Hepatocyte (in vitro differentiated cells): ENCODE data around the gene SUB1. TPM values are rescaled to one million over a fixed set of nuclear protein-coding genes. Genes with fewer than 3 reads are reported as not detected.
A peak's percentile ranks its signal among the peaks of the same experiment; 100 is the strongest.

ENCODE experiments used
- DNase-seq: peaks from one replicate; pipeline ENCODE4 v3.0.0-alpha.2; 2016; ENCODE audit warnings: low spot score
- H2AFZ ChIP-seq: fragments of 200-600 bp; sonication (generic); 2 replicates; pipeline ENCODE4 v1.6.0; 2016; ENCODE audit warnings: antibody characterized with exemption, mild to moderate bottlenecking
- H3K27ac ChIP-seq: fragments of 200-600 bp; sonication (generic); 2 replicates; pipeline ENCODE4 v1.5.1; 2016; ENCODE audit warnings: mild to moderate bottlenecking
- H3K27me3 ChIP-seq: fragments of 200-600 bp; sonication (generic); 2 replicates; pipeline ENCODE4 v1.6.1; 2016
- H3K36me3 ChIP-seq: fragments of 200-600 bp; sonication (generic); replicated peaks from 2 replicates; pipeline ENCODE4 v1.5.1; 2016; ENCODE audit warnings: low read depth; ENCODE audit not compliant: insufficient read depth
- H3K4me1 ChIP-seq: fragments of 200-600 bp; sonication (generic); 2 replicates; pipeline ENCODE4 v1.5.1; 2016; ENCODE audit warnings: mild to moderate bottlenecking, moderate library complexity; ENCODE audit not compliant: insufficient read depth
- H3K4me2 ChIP-seq: fragments of 200-600 bp; sonication (generic); 2 replicates; pipeline ENCODE4 v1.6.0; 2016
- H3K4me3 ChIP-seq: fragments of 200-600 bp; sonication (generic); 2 replicates; pipeline ENCODE4 v1.5.1; 2016; ENCODE audit warnings: mild to moderate bottlenecking
- H3K79me2 ChIP-seq: fragments of 200-600 bp; sonication (generic); 2 replicates; pipeline ENCODE4 v1.6.0; 2017; ENCODE audit warnings: mild to moderate bottlenecking
- H3K9me2 ChIP-seq: fragments of 200-600 bp; sonication (generic); replicated peaks from 2 replicates; pipeline ENCODE4 v1.6.0; 2017; ENCODE audit warnings: mild to moderate bottlenecking; ENCODE audit not compliant: insufficient read depth
- H3K9me3 ChIP-seq: fragments of 200-600 bp; sonication (generic); 2 replicates; pipeline ENCODE4 v1.5.1; 2016; ENCODE audit warnings: low read depth, mild to moderate bottlenecking
- H4K20me1 ChIP-seq: fragments of 200-600 bp; sonication (generic); 2 replicates; pipeline ENCODE4 v1.6.0; 2016; ENCODE audit warnings: mild to moderate bottlenecking; ENCODE audit not compliant: insufficient read depth, poor library complexity, severe bottlenecking
- EZH2 ChIP-seq: fragments of 200-600 bp; sonication (generic); IDR thresholded peaks from 2 replicates; pipeline ENCODE4 v1.6.1; 2016; ENCODE audit warnings: antibody characterized with exemption, mild to moderate bottlenecking, borderline replicate concordance
- EZH2phosphoT487 ChIP-seq: fragments of 200-600 bp; sonication (generic); IDR thresholded peaks from one replicate; pipeline ENCODE4 v1.6.1; 2018; ENCODE audit warnings: antibody characterized with exemption, mild to moderate bottlenecking, low read depth, moderate library complexity; ENCODE audit not compliant: unreplicated experiment, severe bottlenecking
- WGBS: methylation state at CpG from one replicate; pipeline ENCODE4 v1.1.6; 2016; ENCODE audit warnings: low lambda C conversion rate; ENCODE audit errors: missing lambda C conversion rate; 5-methylcytosine and 5-hydroxymethylcytosine counted together
- polyA plus RNA-seq: library from polyadenylated mRNA; unstranded; fragments of >200 nt; fragmentation: Nextera tagmentation; extraction: Ambion mirVana; gene quantifications from 2 replicates; pipeline ENCODE4 v1.2.1, GENCODE V29; 2016
- total RNA-seq: library from RNA; depleted of rRNA; stranded (reverse); fragments of >200 nt; gene quantifications from 2 replicates; pipeline ENCODE4 v1.2.3, GENCODE V29; 2014
- TF ChIP-seq, protein P1 (sequence below): fragments of 200-600 bp; sonication (generic); IDR thresholded peaks from 2 replicates; pipeline ENCODE4 v1.5.1; 2016; ENCODE audit warnings: antibody characterized with exemption, mild to moderate bottlenecking; ENCODE audit not compliant: poor library complexity

Gene SUB1
- total and polyA plus RNA-seq, 2 experiments from 2014 or later = 340 to 394 TPM

GRCh38 chr5:32612134-32612888 lies 27.0 kb downstream of the SUB1 start:
- Histone ChIP-seq H3K27me3 (no peaks in the 10 kb centered on the region), H2AFZ (no peak overlapping the region), H3K9me3 (no peaks in the 10 kb centered on the region), H3K4me3 (no peak overlapping the region), H3K36me3 (no peaks in the 10 kb centered on the region), H3K4me2 (no peak overlapping the region), H3K79me2 (no peaks in the 10 kb centered on the region), H4K20me1 (no peaks in the 10 kb centered on the region), H3K27ac (no peak overlapping the region), H3K4me1 (no peaks in the 10 kb centered on the region), H3K9me2 (no peaks in the 10 kb centered on the region)
- whole genome bisulfite sequencing = 70% methylated on average over 10 of the region's 10 CpGs
- no peak for DNase-seq
- TF ChIP-seq, protein P1, sequence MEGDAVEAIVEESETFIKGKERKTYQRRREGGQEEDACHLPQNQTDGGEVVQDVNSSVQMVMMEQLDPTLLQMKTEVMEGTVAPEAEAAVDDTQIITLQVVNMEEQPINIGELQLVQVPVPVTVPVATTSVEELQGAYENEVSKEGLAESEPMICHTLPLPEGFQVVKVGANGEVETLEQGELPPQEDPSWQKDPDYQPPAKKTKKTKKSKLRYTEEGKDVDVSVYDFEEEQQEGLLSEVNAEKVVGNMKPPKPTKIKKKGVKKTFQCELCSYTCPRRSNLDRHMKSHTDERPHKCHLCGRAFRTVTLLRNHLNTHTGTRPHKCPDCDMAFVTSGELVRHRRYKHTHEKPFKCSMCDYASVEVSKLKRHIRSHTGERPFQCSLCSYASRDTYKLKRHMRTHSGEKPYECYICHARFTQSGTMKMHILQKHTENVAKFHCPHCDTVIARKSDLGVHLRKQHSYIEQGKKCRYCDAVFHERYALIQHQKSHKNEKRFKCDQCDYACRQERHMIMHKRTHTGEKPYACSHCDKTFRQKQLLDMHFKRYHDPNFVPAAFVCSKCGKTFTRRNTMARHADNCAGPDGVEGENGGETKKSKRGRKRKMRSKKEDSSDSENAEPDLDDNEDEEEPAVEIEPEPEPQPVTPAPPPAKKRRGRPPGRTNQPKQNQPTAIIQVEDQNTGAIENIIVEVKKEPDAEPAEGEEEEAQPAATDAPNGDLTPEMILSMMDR = no peak
- no peak for TF ChIP-seq EZH2phosphoT487
- no peak for TF ChIP-seq EZH2

GRCh38 chr5:32613050-32613672 lies 27.8 kb downstream of the SUB1 start:
- Histone ChIP-seq H4K20me1 (no peaks in the 10 kb centered on the region), H3K4me3 (no peak overlapping the region), H3K4me2 (no peak overlapping the region), H3K9me3 (no peaks in the 10 kb centered on the region), H3K9me2 (no peaks in the 10 kb centered on the region), H3K36me3 (no peaks in the 10 kb centered on the region), H3K27me3 (no peaks in the 10 kb centered on the region), H3K27ac (no peak overlapping the region), H3K79me2 (no peaks in the 10 kb centered on the region), H3K4me1 (no peaks in the 10 kb centered on the region), H2AFZ (no peak overlapping the region)
- DNase-seq = peak; percentile 86
- TF ChIP-seq, protein P1 = peak; percentile 94
- no peak for TF ChIP-seq EZH2phosphoT487
- no peak for TF ChIP-seq EZH2
- 7% methylated on average over 10 of the region's 10 CpGs for WGBS

- no peak overlapping the region for H3K4me2 ChIP-seq
- no peaks in the 10 kb centered on the region for H4K20me1 ChIP-seq
- WGBS = 89% methylated on average over 3 of the region's 3 CpGs
- no peaks in the 10 kb centered on the region for H3K79me2 ChIP-seq
- H3K27ac ChIP-seq = no peak overlapping the region
- H3K36me3 ChIP-seq = no peaks in the 10 kb centered on the region
- no peak overlapping the region for H2AFZ ChIP-seq
- H3K9me2 ChIP-seq = no peaks in the 10 kb centered on the region
- no peaks in the 10 kb centered on the region for H3K27me3 ChIP-seq
- no peak for DNase-seq
- H3K9me3 ChIP-seq = no peaks in the 10 kb centered on the region
- no peaks in the 10 kb centered on the region for H3K4me1 ChIP-seq
- H3K4me3 ChIP-seq = no peak overlapping the region
- TF ChIP-seq EZH2 (no peak), EZH2phosphoT487 (no peak)
- TF ChIP-seq, protein P1 = no peak
Observed at GRCh38 chr5:32615236-32615635, 29.9 kb downstream of the SUB1 start.
